AG04449 (cell line): ENCODE data around the gene RAPGEF5.

Experiments
- CTCF ChIA-PET: fragments of 350-600 bp; formaldehyde crosslinking; extraction: SDS; loops from one replicate; lab custom pipeline; 2021; ENCODE audit warnings: antibody characterized with exemption; lab: Yijun Ruan, JAX
- POLR2A ChIA-PET: fragments of 400-600, 350-600 bp; formaldehyde crosslinking; extraction: SDS; loops from one replicate; lab custom pipeline; 2020; ENCODE audit warnings: antibody characterized with exemption, inconsistent platforms; lab: Yijun Ruan, JAX
- DNase-seq: peaks from one replicate; pipeline ENCODE4 v3.0.0-alpha.2; 2010; ENCODE audit warnings: low read depth, low spot score
- H3K4me3 ChIP-seq: 2 replicates; pipeline ENCODE4 v1.5.1; 2011; ENCODE audit warnings: low read depth, mild to moderate bottlenecking, control low read depth, low read length
- TF ChIP-seq, protein P1 (sequence below): IDR thresholded peaks from one replicate; pipeline ENCODE4 v1.5.1; 2011; ENCODE audit warnings: mild to moderate bottlenecking, moderate library complexity, low read length, control low read depth, inconsistent platforms; ENCODE audit not compliant: insufficient read depth; ENCODE audit errors: missing control alignments

RAPGEF5 gene

DNA sequence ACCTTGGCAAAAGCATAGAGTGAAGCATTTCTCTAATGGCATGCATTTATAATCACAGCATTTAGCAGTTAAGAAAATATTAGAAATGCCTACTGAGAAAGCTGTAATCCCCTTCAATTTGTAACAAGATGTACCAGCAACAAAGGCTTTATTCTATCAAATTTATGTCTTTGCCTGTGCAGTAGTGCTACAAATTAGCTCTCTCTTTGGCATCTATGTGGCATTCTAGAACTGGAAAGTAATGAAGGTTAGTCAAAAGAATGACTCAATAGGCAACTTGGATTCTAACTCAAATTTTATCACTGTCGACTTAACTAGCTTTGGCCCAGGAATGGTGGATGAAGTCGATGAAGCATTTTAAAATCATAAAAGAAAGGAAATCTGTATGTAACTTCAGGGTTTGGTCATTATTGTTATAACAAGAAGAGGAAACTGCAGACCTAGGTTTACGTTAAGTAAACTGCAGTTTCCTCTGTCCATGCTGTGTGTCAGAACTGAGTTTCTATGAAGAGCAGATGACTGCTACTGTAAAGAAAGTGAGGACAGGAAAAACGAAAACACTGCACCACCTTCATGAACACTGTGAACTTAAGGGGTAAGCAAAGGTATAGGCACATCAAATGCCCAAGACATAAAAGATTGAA lies 140.0 kb downstream of the RAPGEF5 start:
- ChIA-PET POLR2A (no interaction called here), CTCF (interaction anchor here (0.9 to 2.0 kb wide), 2 partner anchors 10 to 273 kb away, joined by 3 to 4 read pairs; no protein-coding TSS in a partner anchor)
- no peak for DNase-seq
- no peak overlapping the region for H3K4me3 ChIP-seq
- TF ChIP-seq, protein P1, sequence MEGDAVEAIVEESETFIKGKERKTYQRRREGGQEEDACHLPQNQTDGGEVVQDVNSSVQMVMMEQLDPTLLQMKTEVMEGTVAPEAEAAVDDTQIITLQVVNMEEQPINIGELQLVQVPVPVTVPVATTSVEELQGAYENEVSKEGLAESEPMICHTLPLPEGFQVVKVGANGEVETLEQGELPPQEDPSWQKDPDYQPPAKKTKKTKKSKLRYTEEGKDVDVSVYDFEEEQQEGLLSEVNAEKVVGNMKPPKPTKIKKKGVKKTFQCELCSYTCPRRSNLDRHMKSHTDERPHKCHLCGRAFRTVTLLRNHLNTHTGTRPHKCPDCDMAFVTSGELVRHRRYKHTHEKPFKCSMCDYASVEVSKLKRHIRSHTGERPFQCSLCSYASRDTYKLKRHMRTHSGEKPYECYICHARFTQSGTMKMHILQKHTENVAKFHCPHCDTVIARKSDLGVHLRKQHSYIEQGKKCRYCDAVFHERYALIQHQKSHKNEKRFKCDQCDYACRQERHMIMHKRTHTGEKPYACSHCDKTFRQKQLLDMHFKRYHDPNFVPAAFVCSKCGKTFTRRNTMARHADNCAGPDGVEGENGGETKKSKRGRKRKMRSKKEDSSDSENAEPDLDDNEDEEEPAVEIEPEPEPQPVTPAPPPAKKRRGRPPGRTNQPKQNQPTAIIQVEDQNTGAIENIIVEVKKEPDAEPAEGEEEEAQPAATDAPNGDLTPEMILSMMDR, result no peak

DNA sequence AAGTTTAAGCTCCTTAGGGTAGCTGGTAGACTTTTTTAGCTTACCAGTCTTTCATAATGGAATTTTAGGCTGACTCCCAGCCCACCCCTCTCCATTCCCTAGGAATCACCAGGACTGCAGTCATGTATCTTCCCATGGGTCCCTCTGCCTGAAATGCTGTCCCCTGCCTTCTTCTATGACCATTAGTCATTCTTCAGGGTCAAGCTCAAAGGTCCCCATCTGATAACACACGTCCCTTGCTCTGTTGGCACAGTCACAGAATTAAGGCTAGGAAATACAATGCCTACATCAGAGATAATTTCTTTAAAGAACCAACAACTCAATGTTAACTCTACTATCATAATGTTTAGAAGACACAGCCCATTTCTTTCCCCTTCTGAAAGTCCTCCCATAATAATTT lies 140.6 kb downstream of the RAPGEF5 start:
- TF ChIP-seq, protein P1, result no peak
- H3K4me3 ChIP-seq, result no peak overlapping the region
- DNase-seq, result no peak
- ChIA-PET POLR2A (no interaction called here), CTCF (interaction anchor here (0.9 to 2.0 kb wide), 2 partner anchors 11 to 274 kb away, joined by 3 to 4 read pairs; no protein-coding TSS in a partner anchor)

DNA sequence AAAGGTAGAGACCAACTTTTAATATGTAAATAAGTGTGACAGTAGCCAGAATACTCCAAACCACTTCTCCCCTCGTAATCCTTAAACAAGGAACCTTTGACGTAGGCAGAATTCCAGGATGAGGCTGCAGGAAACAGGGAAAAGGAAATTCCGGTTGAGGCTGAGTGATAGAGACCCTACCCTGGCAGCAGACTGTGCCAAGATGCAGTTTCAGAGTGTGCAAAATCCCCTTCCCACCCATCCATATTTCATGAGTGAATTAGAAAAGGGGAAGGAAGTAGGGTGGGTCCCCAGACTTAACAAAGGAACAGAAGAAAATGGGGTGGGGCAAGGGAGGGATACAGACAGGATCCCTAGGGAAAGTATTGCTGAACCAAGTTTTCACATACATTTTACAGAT lies 143.0 kb downstream of the RAPGEF5 start:
- TF ChIP-seq, protein P1, result no peak
- ChIA-PET CTCF (no interaction called here), POLR2A (no interaction called here)
- H3K4me3 ChIP-seq, result no peak overlapping the region
- no peak for DNase-seq

DNA sequence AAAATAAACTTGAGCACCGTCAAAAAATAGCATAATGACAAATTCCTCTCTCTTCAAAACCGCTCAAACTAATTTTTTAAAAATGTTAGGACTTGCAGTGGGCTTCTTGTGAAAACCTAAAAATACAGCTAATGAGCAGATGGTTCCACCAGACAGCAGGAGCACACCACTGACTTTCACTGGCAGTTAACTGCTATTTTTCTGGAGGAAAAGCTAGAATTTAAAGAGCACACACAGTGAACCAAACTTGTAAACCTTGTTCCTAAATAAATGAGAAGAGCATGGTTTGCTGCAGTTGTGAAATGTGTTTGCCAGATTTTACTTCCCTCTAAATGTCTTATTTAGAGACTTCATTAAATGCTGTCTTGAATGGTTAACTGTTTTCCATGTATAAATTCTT lies 143.9 kb downstream of the RAPGEF5 start:
- TF ChIP-seq, protein P1, result no peak
- POLR2A ChIA-PET, result no interaction called here
- no peak for DNase-seq
- CTCF ChIA-PET, result no interaction called here
- H3K4me3 ChIP-seq, result no peak overlapping the region

DNA sequence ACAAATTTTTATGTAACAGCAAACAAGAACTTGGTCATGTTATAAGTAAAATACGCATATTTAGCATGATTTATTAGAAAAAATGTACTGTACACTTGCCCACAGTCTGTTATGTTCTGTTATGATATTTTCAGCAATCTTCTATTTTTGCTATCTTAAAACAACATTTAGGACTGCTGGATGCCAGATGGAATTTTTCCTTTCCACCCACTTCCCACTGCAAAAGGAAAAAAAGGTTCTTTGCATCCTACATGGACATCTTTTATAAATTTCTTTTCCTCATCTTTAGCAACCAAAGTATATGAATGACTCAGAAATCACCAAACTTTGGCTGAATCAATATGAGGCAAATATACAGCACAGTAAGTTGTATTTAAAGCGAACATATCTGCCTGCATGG lies 146.0 kb downstream of the RAPGEF5 start:
- H3K4me3 ChIP-seq, result no peak overlapping the region
- DNase-seq, result no peak
- ChIA-PET POLR2A (no interaction called here), CTCF (no interaction called here)
- TF ChIP-seq, protein P1, result no peak

DNA sequence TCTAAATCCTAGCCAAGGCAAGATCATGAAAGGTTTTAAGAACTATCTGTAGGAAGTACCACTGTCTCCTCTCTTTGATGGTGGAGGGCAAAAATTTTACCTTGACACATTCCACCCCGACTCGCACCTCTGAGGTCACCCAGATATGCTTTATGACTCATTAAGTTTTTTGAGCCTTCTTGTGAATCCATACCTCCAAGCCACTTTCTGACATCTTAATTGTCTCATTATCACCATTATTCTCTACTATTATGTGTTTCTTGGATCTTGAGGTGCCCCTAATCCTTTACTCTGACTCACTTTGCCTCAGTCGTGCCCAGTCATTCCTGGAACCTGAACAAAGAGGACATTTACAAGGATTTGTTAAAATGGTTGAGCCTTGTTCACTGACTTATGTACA lies 146.6 kb downstream of the RAPGEF5 start:
- ChIA-PET CTCF (no interaction called here), POLR2A (no interaction called here)
- DNase-seq, result no peak
- no peak overlapping the region for H3K4me3 ChIP-seq
- TF ChIP-seq, protein P1, result no peak
